GM12892 (cell line): ENCODE data around the gene RBPMS2.

Experiments used
- POLR2AphosphoS5 ChIP-seq: IDR thresholded peaks from 2 replicates; pipeline ENCODE4 v1.6.1; 2011; ENCODE audit warnings: low read depth, low read length, control low read depth
- TAF1 ChIP-seq: IDR thresholded peaks from 2 replicates; pipeline ENCODE4 v1.6.1; 2011; ENCODE audit warnings: low read depth, mild to moderate bottlenecking, control low read depth, low read length, borderline replicate concordance

- no peak for TF ChIP-seq TAF1
- no peak for TF ChIP-seq POLR2AphosphoS5
Observed at GRCh38 chr15:64730151-64730550, 45.2 kb downstream of the RBPMS2 start.
